Neural progenitor cell (in vitro differentiated cells): ENCODE measurements around the gene ZNF408. TPM values are rescaled to one million over a fixed set of nuclear protein-coding genes. Genes with fewer than 3 reads are reported as not detected.

ENCODE experiments used
- DNase-seq: peaks from one replicate; pipeline ENCODE4 v3.0.0-alpha.2; 2016; ENCODE audit warnings: low spot score
- H2AFZ ChIP-seq: fragments of 200-600 bp; sonication (generic); replicated peaks from 2 replicates; pipeline ENCODE4 v1.6.1; 2016; ENCODE audit warnings: antibody characterized with exemption
- H3F3A ChIP-seq: fragments of 200-600 bp; sonication (generic); 2 replicates; pipeline ENCODE4 v1.6.1; 2016; ENCODE audit warnings: antibody characterized with exemption, low read depth
- H3K27ac ChIP-seq: fragments of 200-600 bp; sonication (generic); 2 replicates; pipeline ENCODE4 v1.5.1; 2016; ENCODE audit warnings: mild to moderate bottlenecking
- H3K27me3 ChIP-seq: fragments of 200-600 bp; sonication (generic); 2 replicates; pipeline ENCODE4 v1.6.1; 2016; ENCODE audit warnings: mild to moderate bottlenecking, moderate library complexity
- H3K36me3 ChIP-seq: fragments of 200-600 bp; sonication (generic); 2 replicates; pipeline ENCODE4 v1.5.1; 2016
- H3K4me1 ChIP-seq: fragments of 200-600 bp; sonication (generic); 2 replicates; pipeline ENCODE4 v1.6.1; 2016; ENCODE audit warnings: mixed run types
- H3K4me2 ChIP-seq: fragments of 200-600 bp; sonication (generic); 2 replicates; pipeline ENCODE4 v1.6.1; 2016
- H3K4me3 ChIP-seq: fragments of 200-600 bp; sonication (generic); 2 replicates; pipeline ENCODE4 v1.5.1; 2016
- H3K79me2 ChIP-seq: fragments of 200-600 bp; sonication (generic); 2 replicates; pipeline ENCODE4 v1.6.1; 2016; ENCODE audit warnings: low read depth
- H3K9ac ChIP-seq: fragments of 200-600 bp; sonication (generic); 2 replicates; pipeline ENCODE4 v1.6.1; 2016
- H3K9me3 ChIP-seq: fragments of 200-600 bp; sonication (generic); 2 replicates; pipeline ENCODE4 v1.5.1; 2016; ENCODE audit warnings: low read depth
- H4K20me1 ChIP-seq: fragments of 200-600 bp; sonication (generic); 2 replicates; pipeline ENCODE4 v1.6.1; 2016; ENCODE audit warnings: low read depth
- H3K27ac Mint-ChIP-seq: 3 replicates; pipeline ENCODE4 v1.8.0; 2021; ENCODE audit warnings: mixed read lengths
- H3K27me3 Mint-ChIP-seq: 2 replicates; pipeline ENCODE4 v1.8.0; 2022; ENCODE audit warnings: low read depth, mild to moderate bottlenecking, inconsistent platforms, moderate library complexity, mixed read lengths; ENCODE audit not compliant: insufficient read depth
- H3K36me3 Mint-ChIP-seq: 3 replicates; pipeline ENCODE4 v1.8.0; 2021; ENCODE audit warnings: mixed read lengths
- H3K4me1 Mint-ChIP-seq: 3 replicates; pipeline ENCODE4 v1.8.0; 2021; ENCODE audit warnings: mixed read lengths
- H3K4me3 Mint-ChIP-seq: 3 replicates; pipeline ENCODE4 v1.8.0; 2021; ENCODE audit warnings: mild to moderate bottlenecking, moderate library complexity, mixed read lengths
- H3K9me3 Mint-ChIP-seq: 3 replicates; pipeline ENCODE4 v1.8.0; 2020; ENCODE audit warnings: mixed read lengths
- EZH2 ChIP-seq: fragments of 200-600 bp; sonication (generic); IDR thresholded peaks from 2 replicates; pipeline ENCODE4 v1.6.1; 2017; ENCODE audit warnings: antibody characterized with exemption, mild to moderate bottlenecking, moderate library complexity
- EZH2phosphoT487 ChIP-seq: fragments of 200-600 bp; sonication (generic); IDR thresholded peaks from 2 replicates; pipeline ENCODE4 v1.6.1; 2017; ENCODE audit warnings: antibody characterized with exemption
- total RNA-seq: library from RNA; depleted of rRNA; stranded (reverse); fragments of >200 nt; gene quantifications from 2 replicates; pipeline ENCODE4 v1.2.3, GENCODE V29; 2015; ENCODE audit warnings: low replicate concordance
- TF ChIP-seq, protein P1 (sequence below): fragments of 200-600 bp; sonication (generic); IDR thresholded peaks from 2 replicates; pipeline ENCODE4 v1.5.1; 2017; ENCODE audit warnings: antibody characterized with exemption, mild to moderate bottlenecking

Gene ZNF408
- total RNA-seq, 1 donor from 2014 or later, result 2.8 TPM

DNA sequence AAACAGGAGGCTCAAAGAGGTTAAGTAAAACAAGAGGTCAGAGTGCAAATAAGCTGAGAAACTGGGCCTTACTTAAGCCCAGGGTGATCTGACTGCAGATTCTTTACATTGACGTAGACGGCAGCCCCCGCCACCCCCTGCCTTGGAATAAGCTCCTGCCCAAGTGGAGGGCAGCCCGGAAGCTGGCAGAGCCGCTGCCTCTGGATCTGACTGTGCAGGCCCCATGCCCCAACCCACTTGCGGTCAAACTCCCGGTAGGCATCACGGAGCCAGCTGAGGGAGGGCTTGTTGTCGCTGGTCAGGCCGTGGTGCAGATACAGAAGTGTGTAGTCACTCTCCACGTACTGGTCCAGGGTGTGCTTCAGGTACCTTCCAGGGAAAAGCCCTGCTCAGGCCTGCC is 19.0 kb upstream of the ZNF408 start:
- Histone ChIP-seq H3K4me2 (no peak overlapping the region), H3K4me3 (no peak overlapping the region), H3F3A (no peaks in the 10 kb centered on the region), H3K27me3 (no peaks in the 10 kb centered on the region), H2AFZ (no peak overlapping the region), H3K27ac (no peak overlapping the region), H3K9me3 (no peaks in the 10 kb centered on the region), H4K20me1 (no peaks in the 10 kb centered on the region), H3K4me1 (no peaks in the 10 kb centered on the region), H3K79me2 (no peaks in the 10 kb centered on the region), H3K9ac (no peak overlapping the region), H3K36me3 (no peaks in the 10 kb centered on the region)
- Mint-ChIP-seq H3K27me3 (peaks cover 3% of the 10 kb centered on the region), H3K36me3 (peaks cover 6% of the 10 kb centered on the region), H3K4me3 (no peak overlapping the region), H3K9me3 (no peaks in the 10 kb centered on the region), H3K4me1 (no peaks in the 10 kb centered on the region), H3K27ac (no peak overlapping the region)
- DNase-seq, result no peak
- TF ChIP-seq EZH2phosphoT487, result no peak
- TF ChIP-seq, protein P1, sequence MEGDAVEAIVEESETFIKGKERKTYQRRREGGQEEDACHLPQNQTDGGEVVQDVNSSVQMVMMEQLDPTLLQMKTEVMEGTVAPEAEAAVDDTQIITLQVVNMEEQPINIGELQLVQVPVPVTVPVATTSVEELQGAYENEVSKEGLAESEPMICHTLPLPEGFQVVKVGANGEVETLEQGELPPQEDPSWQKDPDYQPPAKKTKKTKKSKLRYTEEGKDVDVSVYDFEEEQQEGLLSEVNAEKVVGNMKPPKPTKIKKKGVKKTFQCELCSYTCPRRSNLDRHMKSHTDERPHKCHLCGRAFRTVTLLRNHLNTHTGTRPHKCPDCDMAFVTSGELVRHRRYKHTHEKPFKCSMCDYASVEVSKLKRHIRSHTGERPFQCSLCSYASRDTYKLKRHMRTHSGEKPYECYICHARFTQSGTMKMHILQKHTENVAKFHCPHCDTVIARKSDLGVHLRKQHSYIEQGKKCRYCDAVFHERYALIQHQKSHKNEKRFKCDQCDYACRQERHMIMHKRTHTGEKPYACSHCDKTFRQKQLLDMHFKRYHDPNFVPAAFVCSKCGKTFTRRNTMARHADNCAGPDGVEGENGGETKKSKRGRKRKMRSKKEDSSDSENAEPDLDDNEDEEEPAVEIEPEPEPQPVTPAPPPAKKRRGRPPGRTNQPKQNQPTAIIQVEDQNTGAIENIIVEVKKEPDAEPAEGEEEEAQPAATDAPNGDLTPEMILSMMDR, result no peak
- TF ChIP-seq EZH2, result no peak

DNA sequence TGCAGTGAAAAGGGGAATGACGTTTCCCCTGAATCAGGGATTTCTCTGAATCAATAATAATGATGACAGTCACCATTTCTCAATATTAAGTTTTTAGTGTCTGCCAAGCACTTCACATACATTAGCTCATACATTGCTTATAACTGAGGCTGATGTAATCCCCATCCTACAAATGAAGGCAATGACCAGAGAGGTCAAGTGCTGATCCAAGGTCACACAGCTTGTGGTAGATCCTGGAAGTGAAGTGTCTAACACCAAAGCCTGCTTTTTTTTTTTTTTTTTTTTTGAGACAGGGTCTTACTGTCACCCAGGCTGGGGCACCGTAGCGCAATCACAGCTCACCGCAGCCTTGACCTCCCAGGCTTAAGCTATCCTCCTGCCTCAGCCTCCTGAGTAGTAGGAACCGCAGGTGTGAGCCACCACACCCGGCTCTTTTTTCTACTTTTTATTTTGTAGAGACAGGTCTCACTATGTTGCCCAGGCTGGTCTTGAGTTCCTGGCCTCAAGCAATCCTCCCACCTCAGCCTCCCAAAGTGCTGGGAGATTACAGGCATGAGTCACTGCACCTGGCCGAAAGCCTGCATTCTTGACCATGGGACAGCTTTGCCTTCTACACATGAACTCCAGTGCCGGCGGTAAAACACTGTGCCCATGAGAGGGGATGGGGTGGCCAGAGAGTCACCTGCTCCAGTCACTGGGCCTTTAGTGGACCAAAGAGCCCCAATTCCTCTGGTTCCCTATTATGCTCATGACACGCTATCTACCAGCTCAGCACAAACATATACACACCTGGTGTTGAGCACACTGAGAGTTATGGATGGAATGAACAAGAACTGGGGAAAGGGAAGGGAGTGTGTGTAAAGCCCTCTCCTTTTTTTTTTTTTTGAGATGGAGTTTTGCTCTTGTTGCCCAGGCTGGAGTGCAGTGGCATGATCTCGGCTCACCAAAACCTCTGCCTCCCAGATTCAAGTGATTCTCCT is 17.8 kb upstream of the ZNF408 start:
- Mint-ChIP-seq H3K4me3 (no peak overlapping the region), H3K27me3 (peaks cover 3% of the 10 kb centered on the region), H3K9me3 (no peaks in the 10 kb centered on the region), H3K27ac (no peak overlapping the region), H3K4me1 (no peaks in the 10 kb centered on the region), H3K36me3 (peaks cover 2% of the 10 kb centered on the region)
- H3K79me2 ChIP-seq, result no peaks in the 10 kb centered on the region
- DNase-seq, result no peak
- no peak overlapping the region for H3K4me2 ChIP-seq
- no peak for TF ChIP-seq EZH2
- TF ChIP-seq, protein P1, result no peak
- no peaks in the 10 kb centered on the region for H3K9me3 ChIP-seq
- no peaks in the 10 kb centered on the region for H3K4me1 ChIP-seq
- H4K20me1 ChIP-seq, result no peaks in the 10 kb centered on the region
- no peak overlapping the region for H2AFZ ChIP-seq
- no peaks in the 10 kb centered on the region for H3F3A ChIP-seq
- H3K4me3 ChIP-seq, result no peak overlapping the region
- no peaks in the 10 kb centered on the region for H3K27me3 ChIP-seq
- no peaks in the 10 kb centered on the region for H3K36me3 ChIP-seq
- H3K9ac ChIP-seq, result no peak overlapping the region
- no peak overlapping the region for H3K27ac ChIP-seq

DNA sequence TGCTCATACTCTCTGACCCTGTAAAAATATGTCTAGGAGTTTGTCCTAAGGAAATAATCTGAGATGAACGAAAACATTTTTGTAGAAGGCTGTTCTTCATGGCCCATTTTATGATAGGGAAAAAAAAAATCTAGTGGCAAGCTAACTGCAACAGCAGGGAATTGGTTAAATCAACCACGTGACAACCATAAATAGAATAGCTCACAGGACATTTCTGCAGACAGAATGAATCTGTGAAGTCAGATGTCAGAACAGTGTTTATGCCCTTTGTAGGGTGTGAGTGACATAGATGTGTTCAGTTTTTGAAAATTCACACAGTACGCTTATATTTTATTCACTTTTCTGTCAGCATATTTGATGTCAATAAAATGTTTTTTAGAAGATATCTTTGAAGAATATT is 16.5 kb upstream of the ZNF408 start:
- no peaks in the 10 kb centered on the region for H3K79me2 ChIP-seq
- no peak overlapping the region for H3K4me3 ChIP-seq
- TF ChIP-seq, protein P1, result no peak
- TF ChIP-seq EZH2 (no peak), EZH2phosphoT487 (no peak)
- H3K9ac ChIP-seq, result no peak overlapping the region
- no peak overlapping the region for H3K27ac Mint-ChIP-seq
- H3K27ac ChIP-seq, result no peak overlapping the region
- no peaks in the 10 kb centered on the region for H4K20me1 ChIP-seq
- H3K4me1 Mint-ChIP-seq, result no peaks in the 10 kb centered on the region
- no peaks in the 10 kb centered on the region for H3F3A ChIP-seq
- H3K4me1 ChIP-seq, result no peaks in the 10 kb centered on the region
- DNase-seq, result no peak
- no peak overlapping the region for H3K4me3 Mint-ChIP-seq
- no peaks in the 10 kb centered on the region for H3K36me3 ChIP-seq
- no peaks in the 10 kb centered on the region for H3K27me3 Mint-ChIP-seq
- H3K4me2 ChIP-seq, result no peak overlapping the region
- H2AFZ ChIP-seq, result no peak overlapping the region
- no peaks in the 10 kb centered on the region for H3K9me3 Mint-ChIP-seq
- peaks cover 5% of the 10 kb centered on the region for H3K36me3 Mint-ChIP-seq
- no peaks in the 10 kb centered on the region for H3K27me3 ChIP-seq
- no peaks in the 10 kb centered on the region for H3K9me3 ChIP-seq
